GM12864 (cell line): ENCODE data around the gene NOL4L.

Experiments
- DNase-seq: peaks from one replicate; pipeline ENCODE4 v3.0.0-alpha.2; 2011; ENCODE audit warnings: low read depth
- H3K4me3 ChIP-seq: 2 replicates; pipeline ENCODE4 v1.5.1; 2011; ENCODE audit warnings: mild to moderate bottlenecking, low read depth, low read length, control low read depth
- TF ChIP-seq, protein P1 (sequence below): IDR thresholded peaks from 2 replicates; pipeline ENCODE4 v1.5.1; 2011; ENCODE audit warnings: low read depth, mild to moderate bottlenecking, moderate library complexity, low read length, control low read depth, inconsistent platforms; ENCODE audit errors: missing control alignments

Gene NOL4L

DNA sequence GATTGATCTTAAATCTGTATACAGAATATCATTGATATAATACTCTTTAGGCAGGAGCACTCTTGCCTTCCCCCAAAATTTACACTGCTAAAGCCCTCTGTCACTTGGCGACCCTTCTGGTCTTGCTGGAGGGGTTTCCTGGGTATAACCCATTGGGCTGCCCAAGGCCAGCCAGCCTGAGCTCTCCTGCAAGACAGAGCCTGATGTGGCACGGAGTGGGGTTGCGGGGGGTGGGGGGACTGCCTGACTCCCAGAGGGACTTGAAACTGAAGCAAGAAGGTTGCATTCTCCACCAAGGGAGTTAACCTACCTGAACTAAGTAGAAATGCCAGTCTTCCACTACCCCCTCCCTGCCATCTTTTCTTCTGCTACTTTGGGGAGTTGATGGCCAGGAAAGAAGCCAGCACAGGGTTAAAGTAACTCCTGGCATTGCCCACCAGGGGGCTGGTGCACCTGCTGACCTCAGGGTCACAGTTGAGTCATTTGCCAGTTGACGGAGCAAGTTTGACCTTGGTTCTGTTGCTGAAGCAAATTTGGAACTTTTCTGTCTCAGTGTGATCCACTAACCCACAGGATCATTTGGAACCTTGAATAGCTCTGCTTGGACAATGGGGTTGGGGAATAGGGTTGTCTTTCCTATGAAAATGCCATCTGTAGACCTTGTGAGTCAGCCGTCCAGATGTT is 147.6 kb downstream of the NOL4L start:
- no peak for DNase-seq
- no peak overlapping the region for H3K4me3 ChIP-seq
- TF ChIP-seq, protein P1, sequence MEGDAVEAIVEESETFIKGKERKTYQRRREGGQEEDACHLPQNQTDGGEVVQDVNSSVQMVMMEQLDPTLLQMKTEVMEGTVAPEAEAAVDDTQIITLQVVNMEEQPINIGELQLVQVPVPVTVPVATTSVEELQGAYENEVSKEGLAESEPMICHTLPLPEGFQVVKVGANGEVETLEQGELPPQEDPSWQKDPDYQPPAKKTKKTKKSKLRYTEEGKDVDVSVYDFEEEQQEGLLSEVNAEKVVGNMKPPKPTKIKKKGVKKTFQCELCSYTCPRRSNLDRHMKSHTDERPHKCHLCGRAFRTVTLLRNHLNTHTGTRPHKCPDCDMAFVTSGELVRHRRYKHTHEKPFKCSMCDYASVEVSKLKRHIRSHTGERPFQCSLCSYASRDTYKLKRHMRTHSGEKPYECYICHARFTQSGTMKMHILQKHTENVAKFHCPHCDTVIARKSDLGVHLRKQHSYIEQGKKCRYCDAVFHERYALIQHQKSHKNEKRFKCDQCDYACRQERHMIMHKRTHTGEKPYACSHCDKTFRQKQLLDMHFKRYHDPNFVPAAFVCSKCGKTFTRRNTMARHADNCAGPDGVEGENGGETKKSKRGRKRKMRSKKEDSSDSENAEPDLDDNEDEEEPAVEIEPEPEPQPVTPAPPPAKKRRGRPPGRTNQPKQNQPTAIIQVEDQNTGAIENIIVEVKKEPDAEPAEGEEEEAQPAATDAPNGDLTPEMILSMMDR, result peak; percentile 57

DNA sequence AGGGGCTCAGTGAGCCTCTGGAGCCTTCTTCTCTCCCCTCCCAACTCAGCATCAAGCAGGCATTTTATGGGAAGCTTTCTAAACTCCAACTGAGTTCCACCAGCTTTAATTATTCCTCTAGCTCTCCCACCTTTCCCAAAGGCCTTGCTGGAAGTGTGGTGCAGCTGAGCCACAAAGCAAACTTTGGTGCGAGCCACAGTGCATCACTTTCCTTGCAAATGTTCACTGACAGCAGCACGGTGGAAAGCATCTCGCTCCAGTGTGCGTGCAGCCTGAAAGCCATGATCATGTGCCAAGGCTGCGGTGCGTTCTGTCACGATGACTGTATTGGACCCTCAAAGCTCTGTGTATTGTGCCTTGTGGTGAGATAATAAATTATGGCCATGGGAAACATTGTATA is 148.2 kb downstream of the NOL4L start:
- TF ChIP-seq, protein P1, result no peak
- no peak overlapping the region for H3K4me3 ChIP-seq
- no peak for DNase-seq

- no peak overlapping the region for H3K4me3 ChIP-seq
- TF ChIP-seq, protein P1, result no peak
- DNase-seq, result no peak
Measured at GRCh38 chr20:32436142-32436861, 148.8 kb downstream of the NOL4L start.

GRCh38 chr20:32435449-32436107 is 149.6 kb downstream of the NOL4L start:
- TF ChIP-seq, protein P1, result no peak
- no peak for DNase-seq
- no peak overlapping the region for H3K4me3 ChIP-seq

DNA sequence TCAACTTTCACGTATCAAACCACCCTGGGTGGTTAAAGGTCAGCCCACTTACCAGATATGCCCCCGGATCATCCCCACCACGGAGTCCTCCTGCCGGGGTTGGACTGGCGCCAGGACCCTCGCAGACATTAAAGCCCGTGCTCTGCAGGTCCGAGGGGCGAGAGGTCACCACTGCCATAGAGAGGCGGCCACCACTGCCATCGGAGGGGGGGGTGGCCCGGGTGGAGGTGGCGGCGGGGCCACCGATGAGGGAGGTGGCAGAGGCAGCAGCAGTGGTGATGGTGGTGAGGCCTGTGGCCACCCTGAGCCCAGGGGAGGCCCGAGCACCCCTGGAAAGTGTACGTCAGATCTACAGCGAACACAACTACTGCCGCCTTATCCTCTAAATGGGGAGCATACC is 150.7 kb downstream of the NOL4L start:
- no peak for DNase-seq
- TF ChIP-seq, protein P1, result no peak
- H3K4me3 ChIP-seq, result no peak overlapping the region

GRCh38 chr20:32433311-32434021 is 151.7 kb downstream of the NOL4L start:
- H3K4me3 ChIP-seq, result no peak overlapping the region
- TF ChIP-seq, protein P1, result no peak
- DNase-seq, result no peak
